HG03378 (cell line): ENCODE results near the gene FAM163B.

ENCODE experiments used
- ATAC-seq: cut with Tn5 transposase; IDR thresholded peaks from one replicate; pipeline ENCODE4 v1.9.1; 2021; ENCODE audit warnings: mild to moderate bottlenecking, moderate library complexity; ENCODE audit not compliant: unreplicated experiment

FAM163B gene

DNA sequence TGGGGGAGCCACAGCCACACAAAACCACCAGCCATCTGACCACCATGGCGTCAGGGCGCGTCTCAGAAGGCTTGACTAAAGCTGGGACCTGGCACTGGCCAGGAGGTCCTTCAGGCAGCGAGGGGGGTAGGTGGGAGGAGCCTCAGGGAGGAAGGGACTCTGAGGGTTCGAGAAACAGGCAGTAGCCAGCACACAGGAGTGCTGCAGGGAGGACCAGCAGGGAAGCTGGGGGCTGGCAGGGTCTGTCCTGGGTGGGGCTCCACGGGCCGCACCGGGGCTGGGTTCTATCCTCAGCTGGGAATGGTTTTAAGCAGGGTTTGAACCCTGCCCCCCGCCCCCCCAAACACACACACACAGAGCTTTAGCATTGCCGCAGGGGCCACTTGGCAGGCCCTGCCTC is 7.4 kb downstream of the FAM163B start:
- no peak for ATAC-seq

GRCh38 chr9:133600739-133601138 is 8.4 kb downstream of the FAM163B start:
- no peak for ATAC-seq

GRCh38 chr9:133599470-133600173 is 9.6 kb downstream of the FAM163B start:
- ATAC-seq = no peak

DNA sequence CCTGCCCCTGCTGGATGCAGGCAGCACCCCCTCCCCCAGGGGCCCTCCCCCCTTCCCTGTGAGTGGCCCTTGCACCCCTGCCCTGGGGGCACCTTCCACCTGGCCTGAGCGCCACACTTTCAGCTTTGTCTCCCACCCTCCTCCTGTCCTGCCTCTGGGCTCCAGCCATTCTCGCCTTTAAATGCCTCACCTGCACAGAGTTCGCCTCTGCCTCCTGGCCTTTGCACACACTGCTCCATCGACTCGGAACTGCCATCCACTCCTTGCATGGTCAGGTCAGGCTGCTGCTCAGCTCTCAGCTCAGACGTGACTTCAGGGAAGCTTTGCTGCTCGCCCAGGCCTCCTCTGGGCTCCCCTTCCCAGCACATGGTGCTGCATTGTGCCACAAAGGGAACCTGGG is 10.2 kb downstream of the FAM163B start:
- ATAC-seq = no peak

- ATAC-seq = no peak
These were observed 11.8 kb downstream of the FAM163B start for GRCh38 chr9:133597316-133597957.

DNA sequence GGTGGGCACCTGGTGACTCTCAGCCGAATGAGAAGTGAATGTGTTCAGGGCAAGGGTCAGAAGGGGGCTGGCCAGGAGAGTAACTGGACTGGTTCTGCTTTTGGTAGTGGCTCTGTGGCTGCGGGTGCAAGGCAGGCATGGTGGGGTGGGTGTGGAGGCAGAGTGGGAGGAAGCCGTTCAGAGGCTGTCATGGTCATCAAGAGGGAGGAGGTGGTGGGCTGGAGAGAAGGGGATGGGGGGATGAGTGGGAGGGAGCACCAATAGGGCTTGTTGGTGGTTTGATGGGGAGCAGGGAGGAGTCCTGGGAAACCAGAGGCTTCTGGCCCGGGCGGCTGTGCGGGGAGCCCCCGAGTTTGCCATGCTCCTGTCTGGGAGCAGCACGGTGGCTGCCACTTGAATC is 13.3 kb downstream of the FAM163B start:
- no peak for ATAC-seq

- no peak for ATAC-seq
These were observed 14.9 kb downstream of the FAM163B start for GRCh38 chr9:133594310-133594709.

GRCh38 chr9:133593587-133594253 is 15.5 kb downstream of the FAM163B start:
- ATAC-seq = no peak

GRCh38 chr9:133592731-133593409 is 16.3 kb downstream of the FAM163B start:
- ATAC-seq = no peak

- no peak for ATAC-seq
These were observed 17.2 kb downstream of the FAM163B start for GRCh38 chr9:133591985-133592384.

DNA sequence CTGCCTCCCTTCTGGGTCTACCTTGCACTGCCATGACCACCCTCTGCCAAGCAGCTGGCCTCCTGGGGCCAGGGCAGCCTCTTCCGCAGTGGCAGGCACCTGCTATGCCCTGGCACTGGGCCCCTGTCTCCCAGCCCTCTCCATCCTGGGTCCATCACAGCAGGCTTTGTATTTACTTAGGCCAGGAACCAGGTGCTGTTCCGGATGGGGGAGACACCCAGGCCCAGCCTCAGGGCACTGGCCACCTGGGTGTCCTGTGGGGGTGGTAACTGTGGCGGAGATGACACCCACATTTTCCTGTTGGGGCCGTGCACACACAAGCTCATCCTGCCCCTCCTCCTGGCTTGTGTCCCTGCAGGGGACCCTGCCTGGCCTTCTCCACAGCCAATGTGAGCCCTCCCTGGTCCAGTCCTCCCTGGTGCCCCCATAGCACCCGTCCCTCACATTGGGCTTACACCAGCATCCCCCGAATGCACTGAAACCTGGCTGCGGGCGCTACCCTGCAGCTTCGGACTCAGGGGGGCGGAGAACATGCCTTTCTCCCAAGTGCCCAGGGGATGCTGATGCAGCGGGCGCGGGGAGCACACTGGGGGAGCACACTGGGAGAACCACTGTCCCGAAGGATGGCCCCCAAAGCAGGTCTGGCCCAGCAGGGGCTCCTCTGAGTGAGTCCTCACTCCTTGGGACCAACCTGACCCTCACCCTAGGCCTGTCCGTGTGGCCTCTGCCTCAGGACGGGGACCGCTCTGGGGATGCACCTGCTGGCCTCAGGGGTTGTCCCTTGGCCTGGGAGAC is 17.9 kb downstream of the FAM163B start:
- ATAC-seq = no peak

DNA sequence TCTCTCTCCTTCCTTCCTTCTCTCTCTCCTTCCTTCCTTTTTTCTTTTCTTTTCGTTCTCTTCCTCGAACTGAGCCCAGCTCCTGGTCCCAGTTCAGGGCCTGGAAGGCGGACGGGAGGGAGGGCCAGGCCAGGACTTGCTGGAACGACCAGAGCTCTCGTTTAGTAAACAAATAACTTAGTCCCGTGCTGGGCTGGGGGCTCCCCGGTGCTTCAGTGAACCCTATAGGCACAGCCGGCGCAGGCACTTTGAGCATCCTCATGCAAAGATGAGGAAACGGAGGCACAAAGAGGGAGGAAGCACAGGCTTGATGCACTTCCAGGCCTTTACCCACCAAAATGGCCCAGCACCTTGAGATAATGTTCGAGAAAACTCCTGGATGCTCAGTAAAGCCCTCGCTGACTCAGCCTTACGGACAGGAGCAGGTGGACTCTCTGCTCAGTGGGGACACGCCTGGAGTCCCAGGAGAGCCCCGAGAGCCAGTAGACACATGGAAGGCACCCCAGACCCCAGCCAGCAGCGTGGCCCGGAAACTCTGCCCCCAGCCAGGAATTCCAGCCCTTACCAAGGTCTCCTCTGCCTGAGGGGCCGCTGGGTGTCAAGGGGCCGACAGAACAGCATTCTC is 18.8 kb downstream of the FAM163B start:
- ATAC-seq = no peak

- no peak for ATAC-seq
These were observed 19.5 kb downstream of the FAM163B start for GRCh38 chr9:133589454-133590227.

GRCh38 chr9:133587466-133587865 is 21.7 kb downstream of the FAM163B start:
- no peak for ATAC-seq

DNA sequence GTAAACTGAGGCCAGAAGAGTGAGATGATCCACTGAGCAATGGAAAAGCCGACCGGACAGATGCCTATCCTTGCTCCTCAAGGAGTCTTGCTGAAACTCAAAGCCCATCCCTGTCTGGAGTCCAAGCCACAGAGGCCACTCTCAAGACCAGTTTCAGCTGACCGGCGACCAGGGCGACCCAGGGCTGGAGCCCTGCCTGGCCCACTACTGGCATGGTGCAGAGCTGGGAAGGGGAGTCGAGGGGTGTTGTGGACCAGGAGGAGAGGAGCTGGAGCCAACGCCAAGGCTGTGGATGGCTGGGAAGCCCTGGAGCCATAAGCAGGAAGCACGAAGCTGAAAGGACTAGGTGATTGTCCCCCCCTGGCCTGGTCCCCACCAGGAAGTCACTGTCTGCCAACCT is 22.1 kb downstream of the FAM163B start:
- no peak for ATAC-seq

GRCh38 chr9:133585481-133586351 is 23.5 kb downstream of the FAM163B start:
- ATAC-seq = no peak

DNA sequence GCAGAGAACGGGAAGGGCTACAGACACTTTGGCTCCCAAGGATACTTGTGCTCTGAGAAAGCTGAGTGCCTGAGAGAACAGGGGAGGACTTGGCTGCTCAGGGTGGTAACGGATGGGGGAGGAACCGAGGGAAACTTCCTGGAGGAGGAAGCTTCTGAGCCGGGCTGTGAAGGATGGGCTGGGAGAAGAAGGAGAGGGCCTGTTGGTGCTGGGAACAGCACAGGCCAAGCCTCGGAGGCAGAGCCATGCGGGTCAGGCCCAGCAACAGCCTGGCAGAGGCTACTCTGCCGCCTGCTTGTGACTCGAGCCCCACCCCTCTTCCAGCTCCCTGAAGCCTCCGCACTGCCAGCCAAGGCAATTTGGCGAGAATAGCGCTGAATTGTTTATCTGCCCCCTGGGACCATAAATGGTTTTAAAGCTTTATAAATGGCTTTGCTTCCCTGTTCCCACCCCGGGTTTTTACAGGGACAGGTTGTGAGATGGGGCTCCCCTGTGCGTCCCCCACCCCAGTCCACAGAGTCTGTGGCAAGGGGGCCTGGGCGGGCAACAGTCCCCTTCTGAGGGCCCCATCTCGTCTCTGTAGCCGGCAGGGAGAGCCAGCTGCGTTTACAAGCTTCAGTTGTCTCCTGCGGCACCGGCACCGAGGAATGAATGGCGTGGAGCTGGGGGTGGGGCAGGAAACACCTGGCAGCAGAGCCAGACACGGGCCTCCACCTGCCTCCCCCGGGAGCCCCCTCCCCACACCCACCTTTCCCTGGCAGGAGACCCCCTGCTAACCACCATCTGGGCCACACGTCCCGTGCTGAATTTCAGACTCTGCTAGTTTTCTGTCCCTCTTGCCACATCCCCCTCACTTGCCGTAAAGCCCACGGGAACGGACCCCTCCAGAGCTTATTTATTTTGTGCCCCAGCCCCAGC is 24.4 kb downstream of the FAM163B start:
- no peak for ATAC-seq

DNA sequence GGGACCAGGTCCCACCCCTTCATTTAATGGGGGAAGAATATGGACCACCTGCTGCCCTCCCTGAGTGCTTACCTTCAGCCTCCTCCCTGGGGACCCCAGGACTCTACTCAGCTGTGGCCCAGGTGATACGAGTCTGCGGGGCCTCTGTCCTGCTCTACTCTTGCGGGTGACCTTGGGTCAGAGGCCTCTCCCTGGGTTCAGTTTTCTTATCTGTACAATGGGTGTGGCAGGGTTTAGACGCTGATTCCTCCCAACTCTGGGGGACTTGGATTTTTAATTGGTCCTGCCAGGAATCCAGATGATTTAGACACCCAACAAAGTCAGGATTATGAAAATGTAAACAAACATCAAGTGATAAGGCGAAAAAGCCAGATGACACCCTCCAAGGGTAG is 25.0 kb downstream of the FAM163B start:
- ATAC-seq = no peak
